NCI-H128 (cell line): ENCODE measurements around the gene MAGEB16.

Source experiments
- DNase-seq: peaks from one replicate; lab custom pipeline; 2025; ENCODE audit not compliant: unreplicated experiment; lab: John Stamatoyannopoulos, UW

The MAGEB16 gene

GRCh38 chrX:35798042-35798441 is at the start of gene MAGEB16:
Gene MAGEB16 (plus strand): TSS chrX:35798342. CDS start chrX:35802197, 3,855 bp downstream.
- DNase-seq, result no peak

GRCh38 chrX:35773958-35774564 is 24.1 kb upstream of the MAGEB16 start:
- DNase-seq, result no peak

DNA sequence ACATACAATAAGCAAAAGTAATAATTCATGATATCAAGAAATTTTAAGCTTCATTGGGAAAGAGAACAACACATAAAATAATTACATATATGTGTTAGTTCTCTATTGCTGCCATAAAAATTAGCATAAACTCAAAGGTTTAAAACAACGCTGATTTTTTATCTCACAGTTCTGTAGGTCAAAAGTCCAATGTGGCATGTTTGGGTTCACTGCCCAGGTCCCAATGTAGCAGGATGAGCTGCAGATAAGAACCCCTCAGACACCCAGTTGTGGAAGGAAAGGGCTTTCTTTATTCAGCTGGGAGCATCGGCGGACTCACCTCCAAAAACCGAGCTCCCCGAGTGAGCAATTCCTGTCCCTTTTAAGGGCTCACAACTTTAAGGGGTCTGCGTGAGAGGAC is 13.1 kb upstream of the MAGEB16 start:
- no peak for DNase-seq

DNA sequence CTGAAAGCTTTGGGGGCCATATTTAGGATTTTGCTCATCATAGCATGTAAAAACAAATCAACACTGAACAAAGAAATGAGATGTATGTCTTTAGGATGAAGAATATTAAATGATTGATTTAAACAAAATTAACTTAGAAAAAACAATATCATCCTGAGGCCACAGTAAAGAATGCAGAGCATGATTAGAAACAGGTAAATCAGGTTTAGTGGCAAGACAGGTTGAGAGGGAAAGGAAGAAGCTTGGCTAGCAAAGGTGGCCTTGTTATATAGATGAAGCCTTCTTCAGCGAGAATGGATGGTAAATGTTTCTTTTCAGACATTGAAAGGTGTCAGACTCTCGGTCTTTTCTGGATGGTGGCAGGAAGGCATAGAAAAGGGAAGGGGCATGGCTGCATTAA is 11.9 kb upstream of the MAGEB16 start:
- no peak for DNase-seq

DNA sequence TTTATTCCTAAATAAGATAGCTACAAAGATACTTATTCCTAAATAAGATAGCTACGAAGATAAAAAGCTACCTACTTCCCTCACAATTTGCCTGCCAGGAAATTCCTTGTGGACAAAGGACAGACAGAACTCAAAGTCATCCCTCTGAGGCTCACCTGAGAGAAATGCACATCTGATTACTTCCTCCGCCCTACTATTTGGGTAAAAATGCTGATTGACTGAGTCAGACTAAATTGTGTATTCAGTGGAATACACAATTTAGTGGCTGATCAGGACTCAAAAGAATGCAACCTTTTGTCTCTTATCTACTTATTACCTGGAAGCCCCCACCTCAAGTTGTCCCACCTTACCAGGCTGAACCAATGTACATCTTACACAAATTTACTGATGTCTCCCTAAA is 10.3 kb upstream of the MAGEB16 start:
- DNase-seq, result no peak

- no peak for DNase-seq
Observed at GRCh38 chrX:35800474-35800873, 2.3 kb downstream of the MAGEB16 start.

- DNase-seq, result no peak
Observed at GRCh38 chrX:35809781-35810180, 11.6 kb downstream of the MAGEB16 start.

- no peak for DNase-seq
Observed at GRCh38 chrX:35819241-35819640, 21.1 kb downstream of the MAGEB16 start.

GRCh38 chrX:35826503-35826902 is 28.4 kb downstream of the MAGEB16 start:
- DNase-seq, result no peak

- DNase-seq, result no peak
Observed at GRCh38 chrX:35829501-35829900, 31.4 kb downstream of the MAGEB16 start.

DNA sequence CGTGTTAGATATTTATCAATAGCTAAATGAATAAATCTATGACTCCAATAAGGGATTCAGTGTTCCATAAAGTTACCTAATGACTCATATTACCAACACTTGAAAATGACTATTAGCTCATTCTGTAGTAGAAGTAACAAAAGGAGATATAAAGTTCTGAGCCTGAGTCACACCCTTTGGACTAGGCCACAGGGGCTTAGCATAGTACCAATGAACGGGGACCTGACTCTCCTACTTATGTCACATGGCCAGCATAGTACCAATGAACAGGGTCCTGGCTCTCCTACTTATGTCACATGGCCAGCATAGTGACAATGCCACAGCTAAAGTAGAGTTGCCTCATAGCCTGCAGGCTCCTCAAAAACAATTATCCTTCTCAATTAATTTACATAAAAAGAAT is 43.7 kb downstream of the MAGEB16 start:
- DNase-seq, result no peak

DNA sequence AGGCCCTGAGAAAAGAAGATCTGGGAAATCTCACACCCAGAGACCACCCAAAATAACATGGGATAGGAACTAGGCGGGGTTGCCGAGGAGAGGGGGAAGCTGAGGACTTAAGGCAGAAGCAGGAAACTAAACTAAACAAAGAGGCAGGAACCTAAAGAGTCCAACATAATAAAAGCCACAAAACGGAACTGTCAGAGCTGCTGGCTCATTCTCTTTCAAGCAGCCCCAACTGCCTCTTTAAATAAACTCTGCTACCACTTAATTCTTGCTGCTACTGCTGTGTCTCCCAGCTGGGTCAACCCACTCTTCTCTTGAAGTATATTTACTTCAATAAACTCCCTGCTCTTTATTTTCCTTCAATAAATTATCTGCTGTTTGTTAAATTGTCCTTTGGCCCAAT is 44.5 kb downstream of the MAGEB16 start:
- no peak for DNase-seq

- DNase-seq, result no peak
Observed at GRCh38 chrX:35847736-35848135, 49.6 kb downstream of the MAGEB16 start.
